ENCODE results near the gene LPCAT1.
"Not testable (repeated sequence)": the region's sequence is repeated elsewhere in the genome, so short reads cannot be mapped to it uniquely, and the experiment has no call there.

LPCAT1 gene

DNA sequence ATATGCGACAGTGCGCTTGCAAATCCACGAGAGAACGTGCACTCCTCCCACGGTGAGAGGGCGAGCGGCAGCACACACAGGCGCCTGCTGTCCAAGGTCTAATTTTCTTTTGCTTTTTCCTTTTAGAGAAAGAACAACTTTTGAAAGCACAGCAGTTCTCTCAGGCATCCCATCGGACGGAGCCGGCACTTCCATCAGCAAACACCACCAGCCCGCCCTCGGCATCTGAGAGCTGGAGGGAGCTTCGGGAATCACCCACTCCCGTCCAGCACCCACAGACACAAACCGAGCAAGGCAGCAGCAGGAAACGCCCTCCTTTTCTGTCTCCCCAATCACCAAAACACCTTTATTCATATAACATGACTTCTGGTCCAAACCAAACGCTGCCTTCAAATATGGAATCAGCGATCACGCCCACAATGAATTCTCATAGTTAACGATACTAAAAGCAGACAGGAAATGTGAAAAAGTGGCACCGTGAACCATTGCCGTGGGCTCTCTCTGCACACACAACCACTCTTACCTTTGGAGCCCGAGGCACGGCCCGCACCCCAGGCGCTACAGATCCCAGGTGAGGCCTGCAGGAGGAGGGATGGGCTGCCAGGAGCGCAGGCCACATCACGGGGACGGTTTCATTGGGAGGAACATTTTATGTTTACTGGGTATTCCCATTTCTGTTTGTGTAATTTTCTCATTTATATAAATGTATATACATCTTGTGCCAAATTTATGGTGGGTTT, 14.2 kb downstream of the LPCAT1 start:
- DNase-seq (ENCODE audit: low spot score), result no peak

DNA sequence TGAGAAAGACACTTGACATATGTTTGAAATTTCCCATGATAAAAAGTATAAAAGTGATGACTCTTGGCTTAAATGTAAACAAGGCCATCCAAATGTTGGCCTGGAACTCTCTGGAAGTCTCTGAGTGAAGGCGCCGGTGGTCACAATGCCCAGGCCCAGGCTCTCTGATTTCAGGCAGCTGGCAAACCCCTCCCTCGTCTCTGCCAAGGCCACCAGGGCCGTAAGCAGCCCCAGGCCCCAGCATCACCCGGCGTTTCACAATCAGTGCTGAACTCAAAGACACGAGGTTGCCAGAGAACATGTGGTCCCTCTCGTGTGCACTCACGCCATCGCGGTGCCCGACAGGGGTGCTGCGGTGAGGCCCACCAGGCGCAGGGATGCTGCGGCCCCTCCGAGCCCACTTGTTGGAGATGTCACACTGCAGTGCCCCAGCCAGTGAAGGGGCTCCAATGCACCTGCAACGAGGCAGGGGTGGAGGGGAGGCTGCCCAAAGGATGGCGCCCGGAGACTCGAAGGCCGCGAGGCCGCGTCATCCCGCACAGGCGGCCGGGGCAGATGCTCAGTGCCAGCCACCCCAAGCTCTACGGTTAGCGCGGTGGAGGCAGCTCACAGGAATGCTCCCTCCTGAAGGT, 15.0 kb downstream of the LPCAT1 start:
- DNase-seq (ENCODE audit: low spot score), result no peak

DNA sequence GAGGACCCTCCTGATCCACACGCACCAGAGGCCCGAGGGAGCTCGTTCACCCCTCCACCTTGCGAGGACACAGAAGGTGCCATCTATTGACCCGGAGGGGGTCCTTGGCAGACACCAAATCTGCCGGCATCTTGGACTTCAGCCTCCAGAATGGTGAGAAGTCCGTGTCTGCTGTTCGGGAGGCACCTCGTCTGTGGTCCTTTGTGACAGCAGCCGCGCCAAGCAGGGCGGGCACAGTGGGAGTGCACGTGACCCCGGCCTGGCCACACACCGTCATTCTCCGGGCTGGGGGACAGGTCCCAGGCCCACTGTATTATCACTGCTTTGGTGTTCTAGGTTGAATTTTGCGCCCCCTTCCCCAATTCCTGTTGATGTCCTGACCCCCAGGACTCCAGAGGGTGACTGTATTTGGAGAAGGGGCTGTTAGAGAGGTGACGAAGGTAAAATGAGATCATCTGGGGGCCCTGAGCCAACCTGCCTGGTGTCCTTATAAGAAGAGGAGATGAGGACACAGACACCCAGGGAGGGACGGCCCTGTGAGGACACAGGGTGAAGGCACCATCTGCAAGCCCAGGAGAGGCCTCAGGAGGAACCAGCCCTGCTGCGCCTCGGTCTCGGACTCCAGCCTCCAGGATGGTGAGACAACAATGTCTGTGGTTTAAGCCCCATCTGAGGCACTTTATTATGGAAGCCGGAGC, 15.7 kb downstream of the LPCAT1 start:
- DNase-seq (ENCODE audit: low spot score), result no peak

DNA sequence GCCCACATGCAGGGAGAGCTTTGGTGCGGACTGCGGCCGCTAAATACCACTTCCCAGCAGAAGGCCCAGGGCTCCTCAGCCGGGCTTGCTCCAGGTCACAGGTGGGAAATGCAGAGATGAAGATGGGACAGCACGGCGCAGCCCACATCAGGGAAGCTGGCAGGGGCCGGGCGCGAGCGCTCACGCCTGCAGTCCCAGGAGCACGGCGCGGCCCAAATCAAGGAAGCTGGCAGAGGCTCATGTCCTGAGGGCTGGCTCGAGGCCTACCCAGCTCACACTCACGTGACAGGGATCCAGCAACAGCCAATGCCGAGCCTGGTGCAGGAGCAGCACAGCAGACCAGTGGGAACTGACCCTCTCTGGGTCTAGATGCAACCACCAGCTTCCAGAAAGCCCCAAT, 16.3 kb downstream of the LPCAT1 start:
- DNase-seq (ENCODE audit: low spot score), result no peak

DNA sequence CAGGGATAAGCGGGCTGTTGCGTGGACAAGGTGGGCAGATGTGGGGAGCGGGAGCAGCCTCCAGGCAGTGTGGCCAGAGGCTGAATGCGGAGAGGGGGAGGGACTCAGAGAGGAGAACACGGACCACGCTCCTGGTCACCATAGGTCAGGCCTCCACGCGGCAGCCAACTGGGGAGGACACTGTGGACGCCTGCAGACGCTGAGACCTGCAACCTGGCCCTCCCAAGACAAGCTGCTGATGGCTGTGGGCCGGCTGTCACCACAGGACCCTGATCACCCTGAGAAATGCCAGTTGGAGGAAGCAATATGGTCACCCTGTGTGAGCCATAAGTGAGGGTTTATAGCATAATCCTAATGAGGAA, 16.8 kb downstream of the LPCAT1 start:
- no peak for DNase-seq (ENCODE audit: low spot score)

DNA sequence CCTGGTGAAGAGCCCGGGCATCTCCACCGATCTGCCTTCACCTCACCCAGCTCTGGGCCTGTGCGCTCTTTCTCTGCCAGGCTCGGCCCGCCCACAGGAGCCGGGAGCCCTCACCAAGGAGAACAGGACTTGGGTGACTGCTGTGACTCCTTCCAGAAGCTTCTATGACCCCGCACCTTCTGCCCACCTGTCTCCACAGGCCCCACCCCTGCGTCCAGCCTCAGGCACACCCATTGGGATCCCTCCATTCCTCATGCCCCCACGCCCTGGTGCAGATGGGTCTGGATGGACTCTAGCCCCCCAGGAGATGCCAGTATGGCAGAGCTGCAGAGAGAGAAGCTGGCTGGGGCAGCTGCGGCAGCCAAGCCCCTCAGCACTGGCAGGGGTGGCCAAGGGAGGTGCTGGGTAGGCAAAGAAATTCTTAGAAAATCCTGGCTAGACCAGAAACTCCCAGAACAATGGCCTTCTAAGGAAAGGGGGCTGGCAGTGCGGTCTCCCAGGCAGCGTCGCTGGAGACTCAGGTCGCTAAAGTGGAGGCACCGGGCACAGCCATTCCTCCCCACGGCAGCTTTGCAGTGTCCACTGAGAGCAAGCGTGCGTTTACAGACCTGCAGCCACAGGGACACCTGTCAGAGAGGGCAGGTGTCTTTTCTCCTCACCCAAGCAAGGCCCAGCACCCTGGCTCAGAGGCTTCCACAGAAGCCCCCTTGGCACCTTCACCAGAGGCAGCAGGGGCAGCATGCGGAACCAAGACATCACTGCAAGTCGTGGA, 17.3 kb downstream of the LPCAT1 start:
- DNase-seq (ENCODE audit: low spot score), result no peak

DNA sequence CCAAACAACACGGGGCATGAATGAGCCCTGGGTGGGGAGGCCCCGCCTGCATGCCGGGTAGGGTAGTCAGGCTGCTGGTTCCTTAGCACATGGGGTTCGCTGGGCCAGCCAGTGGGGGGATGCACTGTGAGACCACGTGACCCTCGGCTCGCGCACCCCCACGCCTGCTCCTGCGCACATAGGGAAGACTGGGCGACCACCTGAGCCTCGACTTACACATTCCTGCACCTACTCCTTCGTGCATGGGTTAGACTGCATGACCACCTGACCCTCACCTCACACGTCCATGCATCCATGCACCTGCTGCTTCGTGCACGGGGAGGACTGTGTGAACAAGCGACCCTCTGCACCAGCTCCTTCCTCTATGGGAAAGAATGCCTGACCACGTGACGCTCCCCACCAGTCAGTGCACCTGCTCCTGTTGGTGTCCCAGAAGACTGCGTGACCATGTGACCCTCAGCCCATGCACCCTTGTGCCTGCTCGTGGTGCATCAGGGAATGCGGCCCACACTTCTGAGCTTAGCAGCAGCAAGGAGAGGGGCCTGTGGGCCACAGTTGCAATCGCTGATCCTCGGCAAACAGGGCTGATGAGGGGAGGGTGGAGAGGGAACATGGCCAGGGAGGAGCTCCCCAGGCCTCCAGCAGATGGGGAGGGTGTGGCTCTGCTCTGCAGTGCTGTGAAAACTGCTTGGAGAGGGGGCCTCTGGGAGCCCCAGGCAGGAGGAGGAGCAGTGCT, 18.1 kb downstream of the LPCAT1 start:
- no peak for DNase-seq (ENCODE audit: low spot score)

DNA sequence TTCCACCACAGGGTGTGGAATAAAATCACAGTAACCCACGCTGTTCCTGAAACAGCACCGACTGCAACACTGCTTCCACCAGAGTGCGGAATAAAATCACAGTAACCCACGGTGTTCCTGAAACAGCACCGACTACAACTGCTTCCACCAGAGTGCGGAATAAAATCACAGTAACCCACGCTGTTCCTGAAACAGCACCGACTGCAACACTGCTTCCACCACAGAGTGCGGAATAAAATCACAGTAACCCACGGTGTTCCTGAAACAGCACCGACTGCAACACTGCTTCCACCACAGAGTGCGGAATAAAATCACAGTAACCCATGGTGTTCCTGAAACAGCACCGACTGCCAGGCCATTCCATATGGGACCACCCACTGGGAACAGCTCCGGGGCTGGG, 18.7 kb downstream of the LPCAT1 start:
- DNase-seq (ENCODE audit: low spot score), result not testable (repeated sequence)

DNA sequence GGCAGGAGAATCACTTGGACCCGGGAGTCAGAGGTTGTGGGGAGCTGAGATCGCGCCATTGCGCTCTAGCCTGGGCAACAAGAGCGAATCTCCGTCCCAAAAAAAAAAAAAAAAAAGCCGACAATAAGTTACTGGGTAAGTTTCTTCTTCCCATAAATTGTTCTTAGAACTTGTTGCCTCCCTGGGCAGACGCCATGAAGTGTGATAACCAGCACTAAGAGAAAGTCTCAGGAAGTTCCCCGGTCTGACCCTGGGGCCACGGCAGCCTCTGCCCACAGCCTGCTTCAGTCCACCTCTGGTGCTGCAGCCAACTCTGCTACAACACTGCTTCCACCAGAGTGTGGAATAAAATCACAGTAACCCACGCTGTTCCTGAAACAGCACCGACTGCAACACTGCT, 19.1 kb downstream of the LPCAT1 start:
- DNase-seq (ENCODE audit: low spot score), result no peak

DNA sequence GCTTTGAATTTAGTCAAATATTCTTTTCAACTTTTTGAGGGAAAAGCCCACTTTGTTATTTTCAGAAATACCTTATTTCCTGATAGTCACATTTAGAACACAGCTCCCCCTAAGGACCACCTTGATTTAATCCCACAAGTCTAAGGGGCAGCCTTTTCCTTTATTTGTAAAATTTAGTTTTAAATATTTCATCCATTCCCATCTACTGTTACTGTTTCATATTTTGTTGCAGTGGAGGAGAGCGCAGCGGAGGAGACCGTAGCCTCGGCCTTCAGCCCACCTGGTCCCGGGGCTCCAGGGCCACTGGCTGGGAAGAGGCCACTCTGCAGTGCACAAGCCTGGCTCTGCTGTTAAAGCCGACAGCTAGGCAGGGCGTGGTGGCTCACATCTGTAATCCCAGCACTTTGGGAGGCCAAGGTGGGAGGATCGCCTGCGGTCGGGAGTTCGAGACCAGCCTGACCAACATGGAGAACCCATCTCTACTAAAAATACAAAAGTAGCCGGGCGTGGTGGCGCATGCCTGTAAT, 19.6 kb downstream of the LPCAT1 start:
- no peak for DNase-seq (ENCODE audit: low spot score)

DNA sequence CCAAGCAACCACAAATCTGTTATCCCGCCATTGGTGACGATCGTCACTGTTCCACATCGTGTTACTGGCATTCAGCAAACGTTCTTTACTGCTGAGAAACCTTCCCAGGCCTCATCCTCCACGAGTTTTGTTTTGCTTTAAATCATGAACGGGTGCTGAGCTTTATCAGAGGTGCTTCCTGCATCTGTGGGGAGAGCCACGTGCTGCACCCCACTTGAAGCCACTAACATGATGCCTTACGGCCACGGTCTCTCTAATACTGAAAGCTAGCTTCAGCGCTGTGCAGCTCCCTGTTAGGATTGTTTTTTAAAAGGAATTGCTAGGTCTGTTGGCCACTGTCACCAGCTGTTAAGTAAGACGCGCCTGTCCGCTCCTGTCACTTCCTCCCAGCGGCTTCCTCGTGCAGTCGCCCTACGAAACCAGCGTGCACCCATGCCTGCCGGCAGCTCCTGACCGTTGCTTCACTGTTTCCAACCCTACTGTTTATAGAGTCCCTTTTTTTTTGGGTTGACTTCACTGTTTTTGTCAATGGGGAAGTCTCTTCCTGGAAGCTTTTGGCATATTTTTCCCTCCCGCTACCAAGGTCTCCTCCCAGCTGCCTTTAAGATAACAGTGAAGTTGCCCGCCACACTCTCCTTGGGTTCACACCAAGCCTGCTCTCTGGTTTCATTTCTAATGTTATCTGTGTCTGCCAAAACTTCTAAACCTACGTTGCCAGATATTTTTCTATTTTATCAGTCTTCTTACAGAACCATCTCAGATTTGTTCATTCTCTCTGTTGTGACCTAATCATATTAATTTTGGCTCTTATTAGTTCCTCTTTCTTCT, 20.3 kb downstream of the LPCAT1 start:
- peak; percentile 9 for DNase-seq (ENCODE audit: low spot score)

DNA sequence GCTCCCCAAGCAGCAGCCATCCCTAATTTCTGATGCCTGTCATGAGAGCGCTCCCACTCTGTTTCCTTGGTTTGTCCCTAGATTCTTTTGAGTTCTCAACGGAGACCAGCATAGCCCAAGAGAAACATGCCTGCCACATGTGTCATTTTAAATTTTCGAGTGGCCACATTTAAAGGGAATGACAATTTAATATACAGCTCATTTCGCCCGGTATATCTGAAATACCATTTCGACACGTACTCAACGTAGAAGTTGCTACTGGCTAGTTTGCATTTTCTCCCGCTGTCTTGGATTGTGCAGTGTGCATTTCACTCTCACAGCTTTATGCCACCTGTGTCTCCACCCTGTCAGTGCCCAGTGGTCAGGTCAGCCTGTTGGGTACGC, 21.0 kb downstream of the LPCAT1 start:
- no peak for DNase-seq (ENCODE audit: low spot score)

DNA sequence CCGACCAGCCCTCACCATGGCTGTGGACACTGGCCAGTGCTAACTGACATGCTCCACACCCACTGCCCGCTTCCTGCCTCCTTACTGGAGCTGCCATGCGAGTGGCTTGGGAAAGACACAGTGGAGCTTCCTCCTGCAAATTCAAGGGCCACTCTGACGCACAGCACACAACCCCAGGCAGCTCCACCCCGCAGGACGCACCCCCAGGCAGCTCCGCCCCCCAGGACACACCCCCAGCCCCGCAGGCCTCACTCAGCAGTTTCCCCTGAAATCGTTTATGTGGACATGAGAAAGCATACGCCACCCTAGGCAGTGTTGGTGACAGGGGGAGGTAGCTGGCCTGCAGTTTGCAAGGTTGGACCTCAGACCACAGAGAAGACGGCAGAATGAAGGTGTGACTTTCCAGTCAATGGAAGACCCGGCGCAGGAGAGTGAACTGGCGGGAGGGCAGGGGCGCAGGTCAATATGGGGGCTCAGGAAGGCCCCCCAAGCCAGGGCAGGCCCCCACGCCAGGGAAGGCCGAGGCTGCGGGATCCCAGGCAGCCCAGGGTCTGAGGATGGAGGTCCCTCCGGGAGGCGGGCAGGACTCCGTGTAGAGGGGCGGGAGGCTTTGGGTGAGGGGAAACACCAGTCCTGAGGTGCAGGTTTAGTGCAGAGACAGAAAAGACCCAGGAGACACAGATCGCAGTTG, 21.6 kb downstream of the LPCAT1 start:
- DNase-seq (ENCODE audit: low spot score), result peak; percentile 26

DNA sequence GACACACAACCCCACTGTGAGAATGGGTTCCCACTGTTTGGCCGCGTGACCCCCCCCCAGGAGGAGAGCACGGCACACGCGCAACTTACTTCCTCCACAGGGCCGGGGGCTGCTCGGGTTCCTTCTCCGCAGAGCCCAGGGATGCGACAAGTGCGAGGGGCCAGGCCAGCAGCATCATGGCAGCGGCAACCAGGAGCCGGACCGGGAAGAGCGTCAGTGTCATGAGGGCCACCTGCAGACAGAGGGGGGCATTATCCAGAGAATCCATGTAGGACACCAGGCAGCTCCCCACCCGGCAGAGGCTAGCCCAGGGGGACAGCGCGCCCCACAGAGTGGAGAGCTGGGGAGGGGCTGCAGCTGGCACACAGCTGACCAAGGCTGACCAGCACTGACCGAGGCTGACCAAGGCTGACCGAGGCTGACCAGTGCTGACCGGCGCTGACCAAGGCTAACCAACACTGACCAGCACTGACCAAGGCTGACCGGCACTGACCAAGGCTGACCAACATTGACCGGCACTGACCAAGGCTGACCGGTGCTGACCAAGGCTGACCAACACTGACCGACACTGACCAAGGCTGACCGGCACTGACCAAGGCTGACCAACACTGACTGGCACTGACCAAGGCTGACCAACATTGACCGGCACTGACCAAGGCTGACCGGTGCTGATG, 22.3 kb downstream of the LPCAT1 start:
- no peak for DNase-seq (ENCODE audit: low spot score)

DNA sequence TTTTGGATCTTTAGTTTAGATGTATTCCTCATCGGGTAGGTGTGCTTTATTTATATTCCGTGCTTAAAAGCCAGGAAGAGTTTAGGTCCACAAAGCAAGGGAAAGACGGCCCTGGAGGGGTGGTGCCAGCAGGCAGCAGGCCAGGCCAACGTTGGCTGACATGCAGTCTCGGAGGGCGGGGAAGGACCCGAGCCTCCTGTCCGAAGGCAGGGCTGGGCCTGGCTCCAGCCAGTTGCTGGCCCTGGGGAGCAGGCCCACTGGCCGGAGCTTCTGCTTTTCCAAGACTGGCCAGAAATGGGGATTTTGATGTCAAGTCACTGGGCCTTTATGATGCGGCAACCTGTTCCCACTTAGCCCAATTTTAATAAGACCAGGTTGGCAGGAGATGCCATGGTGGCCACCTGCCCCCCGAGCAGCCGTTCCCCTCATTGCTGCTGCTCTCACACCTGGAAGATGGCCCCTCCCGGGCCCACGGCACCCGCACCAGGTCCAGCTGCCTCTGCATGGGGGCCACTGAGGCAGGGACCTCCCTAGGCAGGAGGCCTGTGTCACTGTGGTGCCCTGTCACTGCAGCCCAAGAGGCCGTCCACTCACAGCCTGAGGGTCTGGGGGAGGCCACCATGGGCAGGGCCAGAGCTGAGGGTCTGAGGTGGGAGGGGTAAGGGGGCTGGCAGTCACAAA, 23.2 kb downstream of the LPCAT1 start:
- no peak for DNase-seq (ENCODE audit: low spot score)

DNA sequence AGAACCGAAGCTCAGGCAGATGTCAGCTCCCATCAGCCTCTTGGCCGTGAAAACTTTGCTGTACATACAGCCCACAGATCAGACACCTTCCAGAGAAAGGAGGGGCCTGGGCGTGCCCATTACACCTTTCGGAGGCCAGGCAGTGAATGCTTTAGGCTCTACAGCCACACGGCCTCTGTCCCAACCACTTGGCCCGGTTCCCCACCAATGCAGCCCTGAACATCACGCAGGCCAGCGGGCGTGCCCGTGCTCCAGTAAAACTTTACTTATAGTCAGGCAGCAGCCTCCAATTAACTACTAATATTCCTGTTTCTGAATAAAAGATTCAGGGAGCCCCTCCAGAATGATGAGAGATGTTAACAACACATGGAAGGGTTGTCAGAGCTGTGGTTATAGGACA, 23.9 kb downstream of the LPCAT1 start:
- DNase-seq (ENCODE audit: low spot score), result no peak

DNA sequence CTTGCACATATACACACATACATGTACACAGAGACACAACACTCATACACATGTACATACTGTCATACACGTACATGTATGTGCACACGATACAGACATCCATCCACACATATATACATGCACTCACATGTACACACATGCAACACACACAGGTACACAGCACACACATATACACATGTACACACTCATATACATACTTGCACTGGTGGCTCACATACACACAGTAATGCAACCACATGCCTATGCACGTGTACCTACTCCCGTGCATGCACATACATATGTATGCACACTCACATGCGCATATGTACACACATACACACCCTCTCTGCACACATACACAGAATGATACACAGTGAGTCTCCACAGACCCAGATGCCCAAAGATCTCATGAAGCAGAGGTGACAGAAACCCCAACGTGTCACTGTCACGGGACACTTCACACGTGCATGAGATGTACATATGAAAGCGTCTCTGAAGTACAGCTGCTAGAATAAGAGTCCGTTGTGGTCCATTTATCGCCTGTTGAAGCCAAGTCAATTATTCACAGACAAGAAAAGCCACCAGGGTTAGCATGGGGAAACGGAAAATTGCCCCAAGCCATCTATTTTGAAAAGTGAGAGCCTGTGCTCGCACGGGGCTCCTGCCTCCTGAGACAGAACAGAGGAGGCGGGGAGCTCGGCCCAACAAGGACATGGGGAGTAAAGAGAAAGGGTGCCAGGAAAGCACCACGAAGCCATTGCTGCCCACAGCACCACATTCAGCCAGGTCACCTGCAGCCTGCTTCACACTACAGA, 24.9 kb downstream of the LPCAT1 start:
- no peak for DNase-seq (ENCODE audit: low spot score)
